ENCODE measurements around the gene IDI2.

IDI2 gene

GRCh38 chr10:1007583-1007982, 18.1 kb downstream of the IDI2 start:
- no peak for DNase-seq (ENCODE audit: low spot score)

GRCh38 chr10:1006573-1006972, 19.1 kb downstream of the IDI2 start:
- DNase-seq (ENCODE audit: low spot score): no peak

- DNase-seq (ENCODE audit: low spot score): no peak
Measured at GRCh38 chr10:1003884-1004670, 21.6 kb downstream of the IDI2 start.

- DNase-seq (ENCODE audit: low spot score): no peak
Measured at GRCh38 chr10:1002425-1003006, 23.1 kb downstream of the IDI2 start.

- DNase-seq (ENCODE audit: low spot score): no peak
Measured at GRCh38 chr10:997266-998022, 28.2 kb downstream of the IDI2 start.

- DNase-seq (ENCODE audit: low spot score): no peak
Measured at GRCh38 chr10:996031-996430, 29.6 kb downstream of the IDI2 start.

- DNase-seq (ENCODE audit: low spot score): no peak
Measured at GRCh38 chr10:995559-995926, 30.1 kb downstream of the IDI2 start.

- no peak for DNase-seq (ENCODE audit: low spot score)
Measured at GRCh38 chr10:994836-995558, 30.7 kb downstream of the IDI2 start.

- DNase-seq (ENCODE audit: low spot score): no peak
Measured at GRCh38 chr10:992871-993270, 32.8 kb downstream of the IDI2 start.

GRCh38 chr10:992467-992866, 33.2 kb downstream of the IDI2 start:
- DNase-seq (ENCODE audit: low spot score): no peak

GRCh38 chr10:990808-991207, 34.9 kb downstream of the IDI2 start:
- DNase-seq (ENCODE audit: low spot score): no peak

- peak; percentile 23 for DNase-seq (ENCODE audit: low spot score)
Measured at GRCh38 chr10:988667-989545, 36.8 kb downstream of the IDI2 start.

GRCh38 chr10:987870-988666, 37.6 kb downstream of the IDI2 start, which contains the start of gene GTPBP4:
TSS of gene GTPBP4 (plus strand) at chr10:988434. CDS start at chr10:988480, 46 bp downstream.
- peak; percentile 95 for DNase-seq (ENCODE audit: low spot score)

GRCh38 chr10:987620-987869, 38.1 kb downstream of the IDI2 start:
- no peak for DNase-seq (ENCODE audit: low spot score)

GRCh38 chr10:986881-987619, 38.6 kb downstream of the IDI2 start:
- DNase-seq (ENCODE audit: low spot score): no peak

- peak; percentile 39 for DNase-seq (ENCODE audit: low spot score)
Measured at GRCh38 chr10:986137-986825, 39.4 kb downstream of the IDI2 start.

GRCh38 chr10:985361-985760, 40.3 kb downstream of the IDI2 start:
- no peak for DNase-seq (ENCODE audit: low spot score)

- no peak for DNase-seq (ENCODE audit: low spot score)
Measured at GRCh38 chr10:983971-984655, 41.5 kb downstream of the IDI2 start.

- no peak for DNase-seq (ENCODE audit: low spot score)
Measured at GRCh38 chr10:983401-983800, 42.3 kb downstream of the IDI2 start.

All from kidney capillary endothelial cell (primary cell).